GM12878 (cell line): Measurements from ENCODE around the gene AGTPBP1. TPM values are rescaled to one million over a fixed set of nuclear protein-coding genes. Genes with fewer than 3 reads are reported as not detected.

ENCODE experiments used
- ATAC-seq: fragments of 200-7000 bp; cut with Tn5 transposase; 3 replicates; pipeline ENCODE4 v1.9.1; 2020; ENCODE audit warnings: mild to moderate bottlenecking, moderate library complexity
- BruUV-seq: library from RNA; stranded (reverse); fragments of 400-500 nt; replicated peaks from 2 replicates; lab custom pipeline; 2021; lab: Mats Ljungman, UMichigan
- CTCF ChIA-PET: fragments of 300-600 bp; sonication (Branson Sonifier 250); formaldehyde crosslinking; extraction: SDS; loops from one replicate; lab custom pipeline; 2021; ENCODE audit warnings: inconsistent platforms; lab: Yijun Ruan, JAX
- POLR2A ChIA-PET: fragments of 350-600 bp; formaldehyde crosslinking; extraction: SDS; loops from one replicate; lab custom pipeline; 2021; ENCODE audit warnings: inconsistent platforms; lab: Charles Lee
- RAD21 ChIA-PET: fragments of 300-600 bp; sonication (Branson Sonifier 250); formaldehyde crosslinking; loops from one replicate; lab custom pipeline; 2023; ENCODE audit warnings: antibody characterized with exemption; ENCODE audit not compliant: unreplicated experiment; lab: Charles Lee
- SMC1A ChIA-PET: fragments of 300-600 bp; sonication (Branson Sonifier 250); formaldehyde crosslinking; loops from one replicate; lab custom pipeline; 2023; ENCODE audit not compliant: unreplicated experiment, uncharacterized antibody; lab: Charles Lee
- DNase-seq: peaks from one replicate; pipeline ENCODE4 v3.0.0-alpha.2; 2011; ENCODE audit warnings: low read depth, low spot score
- FAIRE-seq: peaks from 3 replicates; lab custom pipeline; 2011; peaks lifted over from hg19 to GRCh38; lab: Jason Lieb, UNC
- H2AFZ ChIP-seq: 2 replicates; pipeline ENCODE4 v1.6.0; 2011; ENCODE audit warnings: low read depth, low read length, control low read depth; ENCODE audit not compliant: control insufficient read depth
- H3K27ac ChIP-seq: 2 replicates; pipeline ENCODE4 v1.5.1; 2011; ENCODE audit warnings: control low read depth; ENCODE audit not compliant: control insufficient read depth, insufficient read depth
- H3K27me3 ChIP-seq, 2 experiments: replicated peaks in 1 of 2; 2 replicates each; pipeline versions ENCODE4 v1.6.0 to v1.6.1; 2011; ENCODE audit warnings: low read length in 1 of 2; ENCODE audit not compliant: control insufficient read depth in 2 of 2, insufficient read depth in 2 of 2
- H3K36me3 ChIP-seq, 2 experiments: 2 replicates each; pipeline ENCODE4 v1.5.1; 2011; ENCODE audit warnings: low read length in 1 of 2; ENCODE audit not compliant: control insufficient read depth in 2 of 2, insufficient read depth in 2 of 2
- H3K4me1 ChIP-seq: 2 replicates; pipeline ENCODE4 v1.6.1; 2011; ENCODE audit warnings: mild to moderate bottlenecking, low read length, moderate library complexity, mixed read lengths; ENCODE audit not compliant: control insufficient read depth, insufficient read depth
- H3K4me2 ChIP-seq: 2 replicates; pipeline ENCODE4 v1.6.0; 2011; ENCODE audit warnings: control low read depth; ENCODE audit not compliant: control insufficient read depth, insufficient read depth
- H3K4me3 ChIP-seq: fragments of 200-600 bp; sonication (generic); 2 replicates; pipeline ENCODE4 v1.5.1; 2016
- H3K79me2 ChIP-seq: 2 replicates; pipeline ENCODE4 v1.6.0; 2011; ENCODE audit warnings: low read length; ENCODE audit not compliant: control insufficient read depth, insufficient read depth
- H3K9ac ChIP-seq: 2 replicates; pipeline ENCODE4 v1.8.0; 2011; ENCODE audit warnings: low read length, control low read depth, mixed read lengths; ENCODE audit not compliant: control insufficient read depth, insufficient read depth
- H3K9me3 ChIP-seq: replicated peaks from 3 replicates; pipeline ENCODE4 v1.5.1; 2011; ENCODE audit warnings: mild to moderate bottlenecking, low read length; ENCODE audit not compliant: control insufficient read depth, insufficient read depth
- H4K20me1 ChIP-seq: 2 replicates; pipeline ENCODE4 v1.6.0; 2011; ENCODE audit not compliant: control insufficient read depth, insufficient read depth
- ATF3 ChIP-seq: IDR thresholded peaks from 2 replicates; pipeline ENCODE4 v1.6.1; 2011; ENCODE audit warnings: low read depth, mild to moderate bottlenecking, low read length, moderate library complexity, borderline replicate concordance; ENCODE audit errors: extremely low read depth
- BRCA1 ChIP-seq: IDR thresholded peaks from 2 replicates; pipeline ENCODE4 v1.6.1; 2011; ENCODE audit warnings: low read depth, low read length, improper control_type of control experiment
- ETV6 ChIP-seq, 2 experiments: fragments of 450-650 bp in 1 of 2; IDR thresholded peaks in 1 of 2; conservative IDR thresholded peaks in 1 of 2; 2 replicates each; pipeline ENCODE4 v1.6.1; 2014; ENCODE audit warnings: antibody characterized with exemption in 1 of 2, borderline replicate concordance in 1 of 2, low read depth in 1 of 2, mild to moderate bottlenecking in 1 of 2, moderate library complexity in 1 of 2
- NFIC ChIP-seq: IDR thresholded peaks from 2 replicates; pipeline ENCODE4 v1.6.1; 2012; ENCODE audit warnings: low read depth, mild to moderate bottlenecking, inconsistent platforms, low read length, moderate library complexity
- NR2C1 ChIP-seq: fragments of 450-650 bp; IDR thresholded peaks from 2 replicates; pipeline ENCODE4 v1.6.1; 2017; ENCODE audit warnings: antibody characterized with exemption, mild to moderate bottlenecking, moderate library complexity
- NR2F1 ChIP-seq: fragments of 450-650 bp; conservative IDR thresholded peaks from 2 replicates; pipeline ENCODE4 v1.6.1; 2017; ENCODE audit warnings: mild to moderate bottlenecking
- WRNIP1 ChIP-seq: IDR thresholded peaks from 2 replicates; pipeline ENCODE4 v1.6.1; 2011; ENCODE audit warnings: low read depth, low read length, improper control_type of control experiment, borderline replicate concordance
- YY1 ChIP-seq: IDR thresholded peaks from 2 replicates; pipeline ENCODE4 v1.6.1; 2011; ENCODE audit warnings: low read depth, mild to moderate bottlenecking, low read length
- ZBTB4 ChIP-seq: fragments of 450-650 bp; formaldehyde crosslinking; IDR thresholded peaks from 2 replicates; pipeline ENCODE4 v1.4.0; 2022; ENCODE audit warnings: mild to moderate bottlenecking, moderate library complexity
- ZSCAN29 ChIP-seq: fragments of 450-650 bp; IDR thresholded peaks from 2 replicates; pipeline ENCODE4 v1.6.1; 2017; ENCODE audit warnings: mild to moderate bottlenecking, moderate library complexity
- ZZZ3 ChIP-seq: IDR thresholded peaks from 2 replicates; pipeline ENCODE4 v1.6.1; 2011; ENCODE audit warnings: low read depth; ENCODE audit not compliant: control insufficient read depth, insufficient read length
- WGBS: methylation state at CpG from one replicate; pipeline ENCODE4 v1.1.6; 2016; ENCODE audit warnings: low lambda C conversion rate; ENCODE audit not compliant: insufficient replicate concordance, insufficient coverage; ENCODE audit errors: missing lambda C conversion rate; 5-methylcytosine and 5-hydroxymethylcytosine counted together
- in situ Hi-C: fragments of 300-500 bp; cut with MboI; formaldehyde crosslinking; loops from 9 replicates; pipeline ENCODE4 v1.14.3; 2018; ENCODE audit warnings: mixed read lengths
- intact Hi-C: fragments of 100-400 bp; cut with micrococcal nuclease; formaldehyde crosslinking; loops from one replicate; pipeline ENCODE4 v1.14.2; 2022; ENCODE audit not compliant: unreplicated experiment
- polyA plus RNA-seq, 11 experiments: library from polyadenylated mRNA; depleted of rRNA in 4 of 11; unstranded in 6 of 11; stranded (reverse) in 5 of 11; fragments of >200 nt; fragmentation: Nextera tagmentation in 4 of 11; fragmentation: Illumina TruSeq in 1 of 11; extraction: Ambion mirVana in 4 of 11; extraction: Trizol in 1 of 11; gene quantifications; 1 replicate in 1 of 11; 2 replicates in 10 of 11; pipeline versions ENCODE4 v1.2.1 to v1.2.3, GENCODE V29; 2011 to 2016; ENCODE audit warnings: inconsistent platforms in 2 of 11, missing spikeins in 2 of 11, low read depth in 1 of 11
- total RNA-seq, 4 experiments: library from RNA; depleted of rRNA in 3 of 4; stranded (reverse); fragments of >200 nt in 3 of 4; fragmentation: Illumina TruSeq in 1 of 4; extraction: Trizol in 1 of 4; gene quantifications; 2 replicates each; pipeline versions ENCODE4 v1.2.1 to v1.2.3, GENCODE V29; 2013 to 2021
- TF ChIP-seq, protein P1 (sequence below): IDR thresholded peaks from 2 replicates; pipeline ENCODE4 v1.6.1; 2012; ENCODE audit warnings: low read depth, low read length, improper control_type of control experiment

AGTPBP1 gene
- total and polyA plus RNA-seq, 10 of the 15 experiments (the other 5 are each of a cell fraction or from before 2014, with no cell fraction given), result 6.1 to 35.2 (median 20.0) TPM

DNA sequence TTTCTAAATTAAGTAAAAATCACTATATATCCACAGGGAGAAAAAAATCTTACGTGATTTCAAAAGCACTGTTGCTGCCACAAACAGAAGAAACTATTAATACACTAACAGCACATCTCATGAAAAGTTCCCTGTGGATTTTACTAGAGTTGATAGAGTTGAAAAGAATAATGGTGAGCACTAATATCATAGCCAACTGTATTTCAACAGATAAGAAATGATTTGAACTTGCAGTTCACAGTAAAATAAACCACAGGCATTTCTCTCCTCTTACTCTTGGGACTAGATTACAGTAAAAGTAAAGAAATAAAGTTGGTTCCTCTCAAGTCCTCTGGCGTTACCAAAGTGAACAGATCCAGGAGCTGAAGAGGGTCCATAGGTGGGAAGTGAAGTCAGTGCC, 27.9 kb downstream of the AGTPBP1 start:
- ATAC-seq, result no peak
- FAIRE-seq, result no peak
- intact Hi-C loops, result no loop called here
- BruUV-seq, result no TSS peak
- H3K4me3 ChIP-seq, result no peak overlapping the region
- no peaks in the 10 kb centered on the region for H3K27me3 ChIP-seq
- no peaks in the 10 kb centered on the region for H3K36me3 ChIP-seq
- no peak overlapping the region for H3K27ac ChIP-seq
- in situ Hi-C loops, result no loop called here
- ChIA-PET POLR2A (no interaction called here), RAD21 (no interaction called here), CTCF (interaction anchor here (1.3 to 4.0 kb wide), 3 partner anchors 14 to 104 kb away, joined by 3 to 50 read pairs (median 14); no protein-coding TSS in a partner anchor), SMC1A (interaction anchor here (0.9 to 4.0 kb wide), 3 partner anchors 13 to 23 kb away, joined by 4 to 15 read pairs (median 5); no protein-coding TSS in a partner anchor)
- H2AFZ ChIP-seq, result no peak overlapping the region
- H3K79me2 ChIP-seq, result no peaks in the 10 kb centered on the region; the same call in 1 of the 2 replicates
- WGBS, result 96% methylated on average over 2 of the region's 2 CpGs
- no peak for DNase-seq
- peaks cover 4% of the 10 kb centered on the region for H3K9me3 ChIP-seq
- peaks cover 16% of the 10 kb centered on the region for H3K4me1 ChIP-seq
- no peak for TF ChIP-seq ZSCAN29
- no peak for TF ChIP-seq BRCA1
- no peak for TF ChIP-seq NR2C1
- no peak for TF ChIP-seq NR2F1
- H3K4me2 ChIP-seq, result no peak overlapping the region
- no peaks in the 10 kb centered on the region for H4K20me1 ChIP-seq
- H3K9ac ChIP-seq, result no peak overlapping the region

- FAIRE-seq (no peak), ATAC-seq (no peak), DNase-seq (no peak)
- Histone ChIP-seq H3K4me1 (no peaks in the 10 kb centered on the region), H2AFZ (no peak overlapping the region), H3K27me3 (no peaks in the 10 kb centered on the region), H3K9me3 (peaks cover 4% of the 10 kb centered on the region), H3K4me3 (no peak overlapping the region), H3K4me2 (no peak overlapping the region), H4K20me1 (no peaks in the 10 kb centered on the region), H3K36me3 (no peaks in the 10 kb centered on the region), H3K79me2 (peaks cover 2% of the 10 kb centered on the region; the same call in 1 of the 2 replicates), H3K27ac (no peak overlapping the region), H3K9ac (no peak overlapping the region)
- BruUV-seq, result no TSS peak
- ChIA-PET SMC1A (no interaction called here), RAD21 (no interaction called here), POLR2A (interaction anchor here (0.6 kb wide), 1 partner anchor 81 kb away, joined by 3 read pairs; no protein-coding TSS in a partner anchor), CTCF (interaction anchor here (0.6 to 0.9 kb wide), 3 partner anchors 10 to 94 kb away, joined by 3 to 4 read pairs (median 3); no protein-coding TSS in a partner anchor)
- intact Hi-C loops, result no loop called here
- WGBS, result 97% methylated on average over 2 of the region's 2 CpGs
- in situ Hi-C loops, result no loop called here
- TF ChIP-seq YY1, result no peak
- TF ChIP-seq ATF3, result no peak
- no peak for TF ChIP-seq ZZZ3
- TF ChIP-seq, protein P1, sequence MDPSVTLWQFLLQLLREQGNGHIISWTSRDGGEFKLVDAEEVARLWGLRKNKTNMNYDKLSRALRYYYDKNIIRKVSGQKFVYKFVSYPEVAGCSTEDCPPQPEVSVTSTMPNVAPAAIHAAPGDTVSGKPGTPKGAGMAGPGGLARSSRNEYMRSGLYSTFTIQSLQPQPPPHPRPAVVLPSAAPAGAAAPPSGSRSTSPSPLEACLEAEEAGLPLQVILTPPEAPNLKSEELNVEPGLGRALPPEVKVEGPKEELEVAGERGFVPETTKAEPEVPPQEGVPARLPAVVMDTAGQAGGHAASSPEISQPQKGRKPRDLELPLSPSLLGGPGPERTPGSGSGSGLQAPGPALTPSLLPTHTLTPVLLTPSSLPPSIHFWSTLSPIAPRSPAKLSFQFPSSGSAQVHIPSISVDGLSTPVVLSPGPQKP, result no peak
- TF ChIP-seq WRNIP1, result no peak
- no peak for TF ChIP-seq ZBTB4 (CRISPR knock-in tag)
- TF ChIP-seq NFIC, result no peak
- no peak for TF ChIP-seq ETV6 (conservative IDR thresholded peaks at IDR 0.05 in 1 of 2, IDR thresholded peaks at IDR 0.05 in 1 of 2; ENCODE audit: borderline replicate concordance in 1 of 2, low read depth in 1 of 2)
Measured at GRCh38 chr9:85704744-85705143, 37.0 kb downstream of the AGTPBP1 start.
